GM06990 (cell line): ENCODE data around the gene PKP3.

Source experiments
- DNase-seq: peaks from one replicate; pipeline ENCODE4 v3.0.0-alpha.2; 2011; ENCODE audit not compliant: insufficient read length; ENCODE audit errors: extremely low read depth
- H3K27me3 ChIP-seq: replicated peaks from 2 replicates; pipeline ENCODE4 v1.6.0; 2011; ENCODE audit warnings: low read length; ENCODE audit not compliant: control insufficient read depth, insufficient read depth
- H3K36me3 ChIP-seq: 2 replicates; pipeline ENCODE4 v1.5.1; 2011; ENCODE audit warnings: low read length; ENCODE audit not compliant: control insufficient read depth, insufficient read depth
- H3K4me3 ChIP-seq: replicated peaks from 2 replicates; pipeline ENCODE4 v1.5.1; 2011; ENCODE audit warnings: low read depth, mild to moderate bottlenecking, control low read depth, low read length
- CTCF ChIP-seq: IDR thresholded peaks from 2 replicates; pipeline ENCODE4 v1.5.1; 2011; ENCODE audit warnings: low read length, control low read depth, mild to moderate bottlenecking, inconsistent platforms; ENCODE audit not compliant: insufficient read depth, poor library complexity, severe bottlenecking

The PKP3 gene

GRCh38 chr11:452916-453527, 59.0 kb downstream of the PKP3 start:
- H3K36me3 ChIP-seq = peaks cover 8% of the 10 kb centered on the region
- no peak for DNase-seq
- no peak overlapping the region for H3K4me3 ChIP-seq
- no peak for TF ChIP-seq CTCF
- H3K27me3 ChIP-seq = no peaks in the 10 kb centered on the region

GRCh38 chr11:453564-453963, 59.6 kb downstream of the PKP3 start:
- H3K36me3 ChIP-seq = peaks cover 8% of the 10 kb centered on the region
- no peak for DNase-seq

GRCh38 chr11:454043-454442, 60.0 kb downstream of the PKP3 start:
- Histone ChIP-seq H3K4me3 (no peak overlapping the region), H3K36me3 (peaks cover 8% of the 10 kb centered on the region), H3K27me3 (no peaks in the 10 kb centered on the region)
- DNase-seq = no peak
- no peak for TF ChIP-seq CTCF

More at GRCh38 chr11:453564-453963, 59.6 kb downstream of the PKP3 start:
- H3K27me3 ChIP-seq = no peaks in the 10 kb centered on the region
- TF ChIP-seq CTCF = no peak
- no peak overlapping the region for H3K4me3 ChIP-seq
